IMR-90 (cell line): ENCODE data around the gene MAPKAP1. TPM values are rescaled to one million over a fixed set of nuclear protein-coding genes. Genes with fewer than 3 reads are reported as not detected.

Source experiments
- ATAC-seq: fragments of 200-7000 bp; cut with Tn5 transposase; 2 replicates; pipeline ENCODE4 v1.9.1; 2020; ENCODE audit warnings: low read depth, mild to moderate bottlenecking, moderate library complexity
- BruUV-seq: library from RNA; stranded (reverse); fragments of 400-500 nt; replicated peaks from 2 replicates; lab custom pipeline; 2021; lab: Mats Ljungman, UMichigan
- CTCF ChIA-PET: fragments of 300-600 bp; formaldehyde crosslinking; extraction: SDS; loops from one replicate; lab custom pipeline; 2021; ENCODE audit warnings: antibody characterized with exemption; lab: Yijun Ruan, JAX
- POLR2A ChIA-PET: fragments of 300-600 bp; sonication (Branson Sonifier 250); formaldehyde crosslinking; loops from one replicate; lab custom pipeline; 2022; ENCODE audit warnings: antibody characterized with exemption; ENCODE audit not compliant: unreplicated experiment; lab: Charles Lee
- DNase-seq: peaks from one replicate; pipeline ENCODE4 v3.0.0; 2013
- H2AFZ ChIP-seq: replicated peaks from 2 replicates; pipeline ENCODE3; 2013; ENCODE audit warnings: low read length, mild to moderate bottlenecking; ENCODE audit not compliant: poor library complexity
- H2AK5ac ChIP-seq: 2 replicates; pipeline ENCODE4 v1.6.1; 2013; ENCODE audit warnings: low read depth, low read length, inconsistent platforms
- H2AK9ac ChIP-seq: replicated peaks from 2 replicates; pipeline ENCODE3; 2013; ENCODE audit warnings: mild to moderate bottlenecking, low read depth, low read length, moderate library complexity; ENCODE audit not compliant: poor library complexity
- H2BK120ac ChIP-seq: 2 replicates; pipeline ENCODE4 v1.6.1; 2013; ENCODE audit warnings: low read depth, low read length, inconsistent platforms
- H2BK15ac ChIP-seq: 3 replicates; pipeline ENCODE4 v1.6.1; 2013; ENCODE audit warnings: low read depth, low read length, inconsistent platforms
- H2BK20ac ChIP-seq: 2 replicates; pipeline ENCODE4 v1.6.1; 2013; ENCODE audit warnings: low read depth, mild to moderate bottlenecking, inconsistent platforms, low read length, moderate library complexity
- H2BK5ac ChIP-seq: 2 replicates; pipeline ENCODE4 v1.6.1; 2013; ENCODE audit warnings: mild to moderate bottlenecking, low read depth, low read length, inconsistent platforms; ENCODE audit not compliant: poor library complexity, severe bottlenecking
- H3K14ac ChIP-seq: replicated peaks from 2 replicates; pipeline ENCODE4 v1.6.1; 2013; ENCODE audit warnings: low read depth, low read length, inconsistent platforms
- H3K18ac ChIP-seq: 2 replicates; pipeline ENCODE4 v1.6.1; 2013; ENCODE audit warnings: low read depth, low read length, control low read depth
- H3K23ac ChIP-seq: 2 replicates; pipeline ENCODE4 v1.6.1; 2013; ENCODE audit warnings: low read depth, low read length, inconsistent platforms
- H3K27ac ChIP-seq: 2 replicates; pipeline ENCODE4 v1.5.1; 2013; ENCODE audit warnings: mild to moderate bottlenecking, control low read depth, low read length; ENCODE audit not compliant: insufficient read depth
- H3K27me3 ChIP-seq: 2 replicates; pipeline ENCODE4 v1.6.1; 2013; ENCODE audit warnings: low read length; ENCODE audit not compliant: control insufficient read depth, insufficient read depth
- H3K36me3 ChIP-seq: 2 replicates; pipeline ENCODE4 v1.6.1; 2013; ENCODE audit warnings: low read length, mixed read lengths; ENCODE audit not compliant: control insufficient read depth, insufficient read depth
- H3K4ac ChIP-seq: 2 replicates; pipeline ENCODE4 v1.6.1; 2013; ENCODE audit warnings: low read depth, low read length, inconsistent platforms
- H3K4me1 ChIP-seq: 2 replicates; pipeline ENCODE4 v1.6.1; 2013; ENCODE audit warnings: low read length, mixed read lengths; ENCODE audit not compliant: control insufficient read depth, insufficient read depth
- H3K4me2 ChIP-seq: 2 replicates; pipeline ENCODE4 v1.6.1; 2013; ENCODE audit warnings: low read depth, mild to moderate bottlenecking, control low read depth, low read length, moderate library complexity
- H3K4me3 ChIP-seq: 2 replicates; pipeline ENCODE4 v1.5.1; 2013; ENCODE audit warnings: low read depth, mild to moderate bottlenecking, control low read depth, low read length, moderate library complexity; ENCODE audit not compliant: insufficient read depth
- H3K56ac ChIP-seq: 2 replicates; pipeline ENCODE4 v1.6.1; 2013; ENCODE audit warnings: low read length, inconsistent platforms; ENCODE audit not compliant: insufficient read depth; ENCODE audit errors: extremely low read depth
- H3K79me1 ChIP-seq, 2 experiments: 2 replicates each; pipeline ENCODE4 v1.6.1; 2013; ENCODE audit warnings: low read length in 2 of 2, inconsistent platforms in 1 of 2, low read depth in 1 of 2
- H3K9ac ChIP-seq: 2 replicates; pipeline ENCODE4 v1.6.1; 2013; ENCODE audit warnings: low read depth, low read length, control low read depth
- H3K9me1 ChIP-seq: 2 replicates; pipeline ENCODE4 v1.6.1; 2013; ENCODE audit warnings: low read length, inconsistent platforms; ENCODE audit not compliant: insufficient read depth
- H3K9me3 ChIP-seq: 2 replicates; pipeline ENCODE4 v1.6.1; 2013; ENCODE audit warnings: low read length; ENCODE audit not compliant: control insufficient read depth, insufficient read depth
- H4K20me1 ChIP-seq: 2 replicates; pipeline ENCODE4 v1.6.1; 2013; ENCODE audit warnings: low read length, inconsistent platforms; ENCODE audit not compliant: insufficient read depth
- H4K5ac ChIP-seq: 2 replicates; pipeline ENCODE4 v1.6.1; 2013; ENCODE audit warnings: mild to moderate bottlenecking, low read depth, low read length, control low read depth
- H4K8ac ChIP-seq, 2 experiments: 2 replicates each; pipeline ENCODE4 v1.6.1; 2013; ENCODE audit warnings: low read depth in 2 of 2, low read length in 2 of 2, control low read depth in 1 of 2, inconsistent platforms in 1 of 2
- H4K91ac ChIP-seq: 2 replicates; pipeline ENCODE4 v1.6.1; 2013; ENCODE audit warnings: low read depth, low read length, inconsistent platforms; ENCODE audit not compliant: insufficient read depth
- BHLHE40 ChIP-seq: fragments of 150-350 bp; IDR thresholded peaks from 2 replicates; pipeline ENCODE4 v1.6.1; 2016; ENCODE audit warnings: mild to moderate bottlenecking, low read depth, low read length
- CEBPB ChIP-seq: IDR thresholded peaks from 2 replicates; pipeline ENCODE4 v1.6.1; 2012; ENCODE audit warnings: low read depth, low read length, improper control_type of control experiment
- FOS ChIP-seq: fragments of 150-350 bp; IDR thresholded peaks from 2 replicates; pipeline ENCODE4 v1.6.1; 2016; ENCODE audit warnings: low read depth, low read length
- MAFK ChIP-seq: IDR thresholded peaks from 2 replicates; pipeline ENCODE4 v1.6.1; 2012; ENCODE audit warnings: low read depth, low read length, improper control_type of control experiment
- MXI1 ChIP-seq: IDR thresholded peaks from 2 replicates; pipeline ENCODE4 v1.6.1; 2012; ENCODE audit warnings: low read depth, mild to moderate bottlenecking, low read length, moderate library complexity, borderline replicate concordance
- NFE2L2 ChIP-seq: fragments of 150-350 bp; IDR thresholded peaks from 2 replicates; pipeline ENCODE4 v1.6.1; 2016; ENCODE audit warnings: low read depth, mild to moderate bottlenecking, low read length
- POLR2A ChIP-seq: IDR thresholded peaks from 2 replicates; pipeline ENCODE4 v1.6.1; 2012; ENCODE audit warnings: mild to moderate bottlenecking, low read depth, low read length
- RCOR1 ChIP-seq: IDR thresholded peaks from 2 replicates; pipeline ENCODE4 v1.6.1; 2012; ENCODE audit warnings: mild to moderate bottlenecking, low read length, improper control_type of control experiment; ENCODE audit not compliant: insufficient replicate concordance
- RFX5 ChIP-seq: IDR thresholded peaks from 2 replicates; pipeline ENCODE4 v1.8.0; 2012; ENCODE audit warnings: low read depth, mild to moderate bottlenecking, low read length, moderate library complexity
- SMC3 ChIP-seq: fragments of 150-350 bp; IDR thresholded peaks from 2 replicates; pipeline ENCODE4 v1.6.1; 2016; ENCODE audit warnings: low read depth, mild to moderate bottlenecking, antibody characterized with exemption, low read length, moderate library complexity
- WGBS, 2 experiments: methylation state at CpG; one replicate each; pipeline versions ENCODE4 v1.1.5 to v1.1.7; 2013; ENCODE audit warnings: missing lambda C conversion rate in 2 of 2; ENCODE audit not compliant: insufficient read length in 1 of 2; ENCODE audit errors: extremely low coverage in 2 of 2; 5-methylcytosine and 5-hydroxymethylcytosine counted together
- dilution Hi-C: fragments of 300-500 bp; cut with HindIII; formaldehyde crosslinking; loops from one replicate; pipeline ENCODE4 v1.14.3; 2018; ENCODE audit warnings: low sequenced_read_pairs; ENCODE audit not compliant: unreplicated experiment
- in situ Hi-C: fragments of 300-500 bp; cut with MboI; formaldehyde crosslinking; loops from 3 replicates; pipeline ENCODE4 v1.14.3; 2019; ENCODE audit warnings: low sequenced_read_pairs, inconsistent platforms, mixed read lengths
- intact Hi-C: fragments of 100-400 bp; cut with micrococcal nuclease; formaldehyde crosslinking; loops from 2 replicates; pipeline ENCODE4 v1.10.0; 2022
- polyA plus RNA-seq, 3 experiments: library from polyadenylated mRNA; depleted of rRNA; stranded (reverse); fragments of >200 nt; gene quantifications; 2 replicates each; pipeline ENCODE4 v1.2.3, GENCODE V29; 2012; ENCODE audit warnings: low replicate concordance in 1 of 3
- total RNA-seq: library from RNA; depleted of rRNA; stranded (reverse); fragments of >200 nt; gene quantifications from 2 replicates; pipeline ENCODE4 v1.2.3, GENCODE V29; 2012
- TF ChIP-seq, protein P1 (sequence below): fragments of 150-350 bp; IDR thresholded peaks from 2 replicates; pipeline ENCODE4 v1.6.1; 2017; ENCODE audit warnings: mild to moderate bottlenecking, antibody characterized with exemption, low read length, low read depth
- TF ChIP-seq, protein P2 (sequence below): fragments of 150-350 bp; IDR thresholded peaks from 2 replicates; pipeline ENCODE4 v1.6.1; 2016; ENCODE audit warnings: low read depth, mild to moderate bottlenecking, low read length, moderate library complexity, borderline replicate concordance
- TF ChIP-seq, protein P3 (sequence below): conservative IDR thresholded peaks from 2 replicates; pipeline ENCODE4 v1.5.1; 2012; ENCODE audit warnings: mild to moderate bottlenecking, low read depth, low read length, improper control_type of control experiment

The MAPKAP1 gene
- total and polyA plus RNA-seq, 2 of the 4 experiments (the other 2 are of a cell fraction), result 87.2 to 158 TPM

DNA sequence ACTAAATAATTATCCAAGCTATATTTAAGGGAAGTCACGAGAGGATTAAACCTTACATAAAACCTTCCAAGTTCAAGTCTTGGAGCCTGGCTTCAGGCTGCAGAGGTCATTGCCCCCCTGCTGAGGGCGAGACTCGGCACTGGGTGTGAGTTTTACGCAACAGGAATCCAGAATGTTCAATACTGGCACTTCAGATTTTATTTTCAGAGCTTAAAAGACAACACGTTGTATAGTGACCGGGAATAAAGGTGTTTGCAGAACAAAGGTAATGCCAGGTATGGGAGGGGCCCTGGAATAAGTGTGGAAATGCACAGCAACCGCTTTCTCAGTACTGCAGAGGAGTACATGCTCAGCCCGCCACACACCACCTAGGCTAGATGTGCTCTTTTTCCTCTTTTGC, 238.4 kb downstream of the MAPKAP1 start:
- no peaks in the 10 kb centered on the region for H3K9me3 ChIP-seq
- 0 out of 2 replicates have a peak overlapping the region, but pooled peaks have one; percentile 20 for H3K14ac ChIP-seq
- no peak overlapping the region for H3K56ac ChIP-seq
- intact Hi-C loops, result no loop called here
- H2BK120ac ChIP-seq, result no peak overlapping the region
- peaks cover 5% of the 10 kb centered on the region; the same call in 1 of the 2 replicates for H3K36me3 ChIP-seq
- H4K20me1 ChIP-seq, result peaks cover 8% of the 10 kb centered on the region; the same call in 1 of the 2 replicates
- H4K5ac ChIP-seq, result no peak overlapping the region
- H2BK5ac ChIP-seq, result no peak overlapping the region
- TF ChIP-seq, protein P1, sequence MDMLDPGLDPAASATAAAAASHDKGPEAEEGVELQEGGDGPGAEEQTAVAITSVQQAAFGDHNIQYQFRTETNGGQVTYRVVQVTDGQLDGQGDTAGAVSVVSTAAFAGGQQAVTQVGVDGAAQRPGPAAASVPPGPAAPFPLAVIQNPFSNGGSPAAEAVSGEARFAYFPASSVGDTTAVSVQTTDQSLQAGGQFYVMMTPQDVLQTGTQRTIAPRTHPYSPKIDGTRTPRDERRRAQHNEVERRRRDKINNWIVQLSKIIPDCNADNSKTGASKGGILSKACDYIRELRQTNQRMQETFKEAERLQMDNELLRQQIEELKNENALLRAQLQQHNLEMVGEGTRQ, result no peak
- no peak for TF ChIP-seq NFE2L2
- TF ChIP-seq, protein P2, sequence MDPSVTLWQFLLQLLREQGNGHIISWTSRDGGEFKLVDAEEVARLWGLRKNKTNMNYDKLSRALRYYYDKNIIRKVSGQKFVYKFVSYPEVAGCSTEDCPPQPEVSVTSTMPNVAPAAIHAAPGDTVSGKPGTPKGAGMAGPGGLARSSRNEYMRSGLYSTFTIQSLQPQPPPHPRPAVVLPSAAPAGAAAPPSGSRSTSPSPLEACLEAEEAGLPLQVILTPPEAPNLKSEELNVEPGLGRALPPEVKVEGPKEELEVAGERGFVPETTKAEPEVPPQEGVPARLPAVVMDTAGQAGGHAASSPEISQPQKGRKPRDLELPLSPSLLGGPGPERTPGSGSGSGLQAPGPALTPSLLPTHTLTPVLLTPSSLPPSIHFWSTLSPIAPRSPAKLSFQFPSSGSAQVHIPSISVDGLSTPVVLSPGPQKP, result no peak
- no peak for TF ChIP-seq SMC3
- TF ChIP-seq CEBPB, result no peak
- TF ChIP-seq MAFK, result no peak
- no peak for TF ChIP-seq POLR2A
- TF ChIP-seq BHLHE40, result no peak
- TF ChIP-seq FOS, result no peak
- TF ChIP-seq RCOR1, result no peak
- TF ChIP-seq, protein P3, sequence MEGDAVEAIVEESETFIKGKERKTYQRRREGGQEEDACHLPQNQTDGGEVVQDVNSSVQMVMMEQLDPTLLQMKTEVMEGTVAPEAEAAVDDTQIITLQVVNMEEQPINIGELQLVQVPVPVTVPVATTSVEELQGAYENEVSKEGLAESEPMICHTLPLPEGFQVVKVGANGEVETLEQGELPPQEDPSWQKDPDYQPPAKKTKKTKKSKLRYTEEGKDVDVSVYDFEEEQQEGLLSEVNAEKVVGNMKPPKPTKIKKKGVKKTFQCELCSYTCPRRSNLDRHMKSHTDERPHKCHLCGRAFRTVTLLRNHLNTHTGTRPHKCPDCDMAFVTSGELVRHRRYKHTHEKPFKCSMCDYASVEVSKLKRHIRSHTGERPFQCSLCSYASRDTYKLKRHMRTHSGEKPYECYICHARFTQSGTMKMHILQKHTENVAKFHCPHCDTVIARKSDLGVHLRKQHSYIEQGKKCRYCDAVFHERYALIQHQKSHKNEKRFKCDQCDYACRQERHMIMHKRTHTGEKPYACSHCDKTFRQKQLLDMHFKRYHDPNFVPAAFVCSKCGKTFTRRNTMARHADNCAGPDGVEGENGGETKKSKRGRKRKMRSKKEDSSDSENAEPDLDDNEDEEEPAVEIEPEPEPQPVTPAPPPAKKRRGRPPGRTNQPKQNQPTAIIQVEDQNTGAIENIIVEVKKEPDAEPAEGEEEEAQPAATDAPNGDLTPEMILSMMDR, result no peak
- TF ChIP-seq RFX5, result no peak
- no peak for TF ChIP-seq MXI1
- H3K27me3 ChIP-seq, result no peaks in the 10 kb centered on the region
- ATAC-seq (no peak), DNase-seq (no peak)
- no peak overlapping the region for H3K9ac ChIP-seq
- no peak overlapping the region for H2BK20ac ChIP-seq
- no peak overlapping the region for H3K18ac ChIP-seq
- H4K8ac ChIP-seq, result no peak overlapping the region
- no peak overlapping the region for H2AFZ ChIP-seq
- peaks cover 18% of the 10 kb centered on the region for H3K4me1 ChIP-seq
- no peak overlapping the region for H2BK15ac ChIP-seq
- 0 out of 2 replicates have a peak overlapping the region, but pooled peaks have one; percentile 15 for H3K4ac ChIP-seq
- peaks cover 15 to 25% of the 10 kb centered on the region in 2 experiments for H3K79me1 ChIP-seq
- H3K9me1 ChIP-seq, result peaks cover 7% of the 10 kb centered on the region; the same call in 1 of the 2 replicates
- in situ Hi-C loops, result no loop called here
- no peak overlapping the region for H3K4me3 ChIP-seq
- ChIA-PET CTCF (no interaction called here), POLR2A (no interaction called here)
- no TSS peak for BruUV-seq
- WGBS, 2 experiments, result no CpG with 5 or more reads among the region's 8 CpGs
- dilution Hi-C loops, result no loop called here
- no peak overlapping the region for H2AK5ac ChIP-seq
- no peak overlapping the region for H3K23ac ChIP-seq
- H4K91ac ChIP-seq, result peak overlapping the region; percentile 18; the same call in 1 of the 2 replicates
- H3K27ac ChIP-seq, result no peak overlapping the region
- H2AK9ac ChIP-seq, result peak overlapping the region; percentile 49
- no peak overlapping the region for H3K4me2 ChIP-seq
